ENCODE results near the gene RPS21. TPM values are rescaled to one million over a fixed set of nuclear protein-coding genes. Genes with fewer than 3 reads are reported as not detected.

Gene RPS21
- total RNA-seq, 1 experiment from 2014 or later: 2,488 TPM

GRCh38 chr20:62387933-62388635 lies 1.2 kb downstream of the RPS21 start (continued):
- TF ChIP-seq REST (IDR thresholded peaks at IDR 0.05; ENCODE audit: low read depth) (no peak), ZNF274 (IDR thresholded peaks at IDR 0.05; ENCODE audit: low read depth, low read length) (no peak)

- POLR2A ChIA-PET: interaction anchor here (1.1 kb wide), 1 partner anchor 402 kb away, joined by 3 read pairs; no protein-coding TSS in a partner anchor
- peak overlapping the region; percentile 99; the same call in 1 of the 2 replicates for H3K9ac ChIP-seq (ENCODE audit: low read length)
Observed at GRCh38 chr20:62388839-62389600, 2.1 kb downstream of the RPS21 start.

More at GRCh38 chr20:62388839-62389600, 2.1 kb downstream of the RPS21 start:
- Histone ChIP-seq H4K20me1 (ENCODE audit: insufficient read depth) (peaks cover 9% of the 10 kb centered on the region; the same call in 1 of the 2 replicates), H3K27me3 (ENCODE audit: insufficient read depth, low read length) (no peaks in the 10 kb centered on the region), H3K4me2 (ENCODE audit: low read length) (peak overlapping the region; percentile 88), H3K9me3 (ENCODE audit: control insufficient read depth in 1 of 2, insufficient read depth in 1 of 2, low read depth in 1 of 2, low read length in 2 of 2) (no peaks in the 10 kb centered on the region), H3K79me2 (ENCODE audit: insufficient read depth, low read length) (peaks cover 57% of the 10 kb centered on the region), H3K4me3 (replicated peaks in 1 of 2; ENCODE audit: low read depth in 1 of 2, low read length in 2 of 2) (peak overlapping the region in 1 of 2 experiments; percentile 98; a peak in 2 of 4 replicates), H3K4me1 (ENCODE audit: control insufficient read depth in 1 of 2, insufficient read depth in 2 of 2, low read length in 2 of 2) (peaks cover 8 to 26% of the 10 kb centered on the region in 2 experiments; a peak in 3 of 4 replicates), H3K36me3 (ENCODE audit: control insufficient read depth in 1 of 2, insufficient read depth in 2 of 2, low read length in 2 of 2) (peaks cover 8 to 22% of the 10 kb centered on the region in 2 experiments), H2AFZ (ENCODE audit: low read depth, low read length, poor library complexity, severe bottlenecking) (no peak overlapping the region), H3K27ac (ENCODE audit: low read depth, low read length) (peak overlapping the region; percentile 95; the same call in 1 of the 2 replicates), H3K9me2 (ENCODE audit: insufficient read depth) (no peaks in the 10 kb centered on the region)
- intact Hi-C loops (cut with micrococcal nuclease): no loop called here
- CTCF ChIA-PET: interaction anchor here (1.4 kb wide), 1 partner anchor 22 kb away, joined by 3 read pairs; no protein-coding TSS in a partner anchor
- DNase-seq (ENCODE audit: low read depth, low spot score): no peak
- RAD21 ChIA-PET (ENCODE audit: low non-redundant PET in 1 of 2, low total read pairs in 2 of 2, uncharacterized antibody in 2 of 2, unreplicated experiment in 2 of 2): no interaction called here
- TF ChIP-seq CTCF (IDR thresholded peaks at IDR 0.05 in 2 of 3, conservative IDR thresholded peaks at IDR 0.05 in 1 of 3; ENCODE audit: borderline replicate concordance in 1 of 3, insufficient read depth in 1 of 3, low read depth in 2 of 3, low read length in 2 of 3) (peak in 2 of 3 experiments; percentile 7 to 35; a peak in 3 of 6 replicates), SRF (IDR thresholded peaks at IDR 0.05; ENCODE audit: low read depth) (no peak), POLR2AphosphoS5 (IDR thresholded peaks at IDR 0.05; ENCODE audit: low read depth, low read length) (no peak; the same call in 1 of the 2 replicates), POLR2A (IDR thresholded peaks at IDR 0.05; ENCODE audit: borderline replicate concordance, extremely low read depth, insufficient read depth, insufficient read length) (peak; percentile 43)
- no peak for ATAC-seq
- no TSS peak for BruUV-seq (replicated peaks)

All from HCT116 (cell line).